Measurements from ENCODE around the gene METTL21A.
"Not testable (repeated sequence)": the region's sequence is repeated elsewhere in the genome, so short reads cannot be mapped to it uniquely, and the experiment has no call there.

Gene METTL21A

DNA sequence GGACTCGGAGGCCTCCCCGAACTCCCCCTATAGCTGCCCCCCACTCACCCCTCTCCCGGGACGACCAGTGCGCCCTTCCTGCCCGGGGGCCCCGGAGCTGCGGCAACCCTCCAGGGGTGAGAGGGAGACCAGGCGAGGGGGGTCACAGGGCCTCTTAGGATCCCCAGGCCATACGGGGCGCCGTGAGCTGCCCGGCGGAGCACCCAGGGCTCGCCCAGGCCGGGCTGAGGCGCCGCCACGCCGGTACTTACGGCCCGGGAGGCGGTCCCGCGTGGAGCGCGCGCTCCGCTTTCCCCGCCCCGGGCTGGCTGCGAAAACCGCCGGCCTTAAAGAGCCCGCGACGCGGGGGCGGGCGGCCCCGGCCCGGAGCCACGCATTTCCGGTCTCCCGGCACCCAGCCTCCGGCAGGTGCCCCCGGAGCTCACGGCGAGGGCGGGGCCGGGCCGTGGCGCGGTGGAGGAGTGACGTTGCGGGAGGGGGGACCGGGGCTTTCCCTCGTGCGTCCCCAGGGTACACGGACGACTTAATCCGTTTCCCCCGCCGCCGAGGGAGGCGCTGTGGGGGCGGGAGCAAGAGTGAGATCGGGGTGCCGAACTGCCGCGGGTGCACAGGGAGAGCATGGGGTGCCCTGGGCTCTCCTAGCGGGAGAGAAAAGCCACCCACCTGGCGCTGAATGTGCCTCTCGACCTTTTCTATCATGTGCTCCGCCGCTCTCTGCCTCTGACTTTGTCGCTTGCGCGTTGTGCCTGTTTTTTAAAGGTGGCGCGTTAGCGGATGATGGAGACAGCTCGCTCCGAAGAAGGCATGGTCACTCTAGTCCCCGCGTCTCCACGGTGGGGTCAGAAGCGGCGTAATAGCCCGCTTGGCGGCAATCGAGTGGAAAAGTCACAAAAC is at the start of gene METTL21A:
Gene METTL21A (minus strand): TSS at position 381 of the 894 bp plus-strand sequence. CDS start 1,019 bp downstream, outside the sequence.
- DNase-seq: peak; percentile 64

DNA sequence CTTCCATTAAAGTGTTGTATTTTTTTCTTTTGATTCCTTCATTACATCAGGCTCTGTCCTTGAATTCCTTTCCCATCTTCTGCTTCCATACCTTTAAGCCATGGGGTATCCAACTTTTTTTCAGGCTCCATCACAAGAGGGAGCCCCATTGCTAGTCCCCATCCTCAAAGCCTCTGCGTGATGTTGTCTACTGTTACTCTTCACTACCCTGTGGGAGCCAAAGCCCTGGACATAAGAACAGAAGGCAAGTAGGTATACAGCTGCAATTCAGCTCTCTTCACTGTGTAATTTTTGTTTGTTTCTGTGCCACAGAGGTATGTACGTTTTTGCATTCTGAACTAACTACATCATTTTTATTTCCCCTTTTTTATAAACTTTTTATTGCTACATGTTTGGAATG is 49.6 kb upstream of the METTL21A start:
- no peak for DNase-seq

DNA sequence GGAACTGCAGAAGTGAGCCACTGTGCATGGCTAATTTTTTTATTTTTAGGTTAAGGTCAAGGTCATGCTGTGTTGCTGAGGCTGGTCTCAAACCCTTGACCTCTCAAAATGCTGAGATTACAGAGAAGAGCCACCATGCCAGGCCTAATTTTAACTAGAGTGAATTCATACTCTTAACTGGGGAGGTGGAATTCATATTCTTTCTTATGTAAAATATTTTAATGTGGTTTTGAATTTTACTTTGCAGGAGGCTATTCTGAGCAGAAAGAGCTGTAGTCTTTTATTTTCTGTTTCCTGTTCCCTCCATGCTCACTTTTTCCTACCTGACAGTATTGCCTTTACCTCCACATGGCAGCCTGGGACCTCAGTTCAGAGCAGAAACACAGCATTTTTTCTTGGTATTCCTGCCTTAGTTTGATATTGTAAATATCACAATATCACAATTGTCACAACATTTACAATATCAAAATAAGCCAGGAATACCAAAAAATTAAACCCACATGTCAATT is 49.1 kb upstream of the METTL21A start:
- DNase-seq: no peak

DNA sequence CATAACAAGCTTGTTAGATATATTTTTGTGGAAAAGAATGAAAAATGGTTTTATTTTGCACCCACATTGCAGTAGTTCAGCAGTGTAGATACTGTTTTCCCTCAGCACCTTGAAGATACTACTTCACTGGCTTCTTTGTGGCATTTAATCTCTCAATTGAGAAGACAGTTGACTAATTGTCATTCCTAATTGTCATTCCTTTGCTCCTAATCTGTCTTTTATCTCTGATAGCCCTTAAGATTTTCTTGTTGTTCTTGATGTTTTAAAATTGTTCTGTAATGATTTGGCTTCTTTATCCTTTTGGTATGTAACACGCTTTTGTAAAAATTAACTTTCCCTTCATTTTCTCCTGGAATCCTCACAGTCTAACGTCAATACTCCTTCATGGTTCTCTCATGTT is 48.2 kb upstream of the METTL21A start:
- DNase-seq: no peak

DNA sequence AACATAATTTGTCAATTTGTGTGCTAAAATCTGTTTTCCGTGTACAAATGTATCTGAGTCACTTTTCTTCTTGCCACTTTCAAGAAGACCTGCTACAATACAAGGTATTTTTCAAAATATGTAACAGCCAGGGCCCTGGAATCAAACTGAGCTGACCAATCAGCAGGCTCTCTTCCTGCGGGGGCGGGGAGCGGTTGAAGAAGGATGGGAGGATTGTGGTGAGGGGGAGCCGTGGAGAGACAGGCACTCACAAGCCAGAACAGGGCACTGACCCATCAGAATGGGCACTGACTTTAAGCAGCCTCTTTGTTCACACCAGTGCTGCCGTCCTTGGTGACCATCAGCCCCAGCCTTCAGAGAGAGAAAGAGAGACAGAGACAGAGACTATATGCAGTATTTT is 45.7 kb upstream of the METTL21A start:
- no peak for DNase-seq

DNA sequence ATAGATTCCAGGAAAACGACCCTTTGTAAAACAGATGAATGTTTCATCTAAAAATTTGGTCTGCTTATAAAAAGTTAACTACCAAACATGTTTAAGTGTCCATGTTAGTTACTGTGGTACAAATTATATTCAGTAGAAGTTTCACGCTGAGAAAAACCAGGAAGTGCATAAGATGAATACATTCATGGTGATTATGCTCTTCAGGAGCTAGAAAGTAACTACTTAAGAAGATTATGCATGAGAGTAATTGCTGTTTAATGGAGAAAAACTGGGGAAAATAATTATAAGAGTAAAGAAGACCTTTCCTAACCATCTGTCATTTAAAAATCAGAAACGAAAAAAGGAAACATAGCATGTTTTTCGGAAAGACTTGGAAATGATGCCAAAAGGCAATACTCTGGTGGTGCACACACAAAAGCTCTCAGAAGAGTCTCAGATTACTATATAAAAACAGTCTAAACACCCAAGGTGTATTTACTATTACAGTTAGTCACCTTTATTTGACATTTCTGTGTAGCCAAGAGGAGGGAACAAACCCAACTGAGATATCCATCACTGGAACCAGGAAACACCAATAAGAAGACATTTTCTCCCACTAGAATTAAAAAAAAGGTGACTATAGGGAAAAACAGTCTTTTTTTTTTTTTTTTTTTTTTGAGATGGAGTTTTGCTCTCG is 38.8 kb upstream of the METTL21A start:
- DNase-seq: peak; percentile 65

DNA sequence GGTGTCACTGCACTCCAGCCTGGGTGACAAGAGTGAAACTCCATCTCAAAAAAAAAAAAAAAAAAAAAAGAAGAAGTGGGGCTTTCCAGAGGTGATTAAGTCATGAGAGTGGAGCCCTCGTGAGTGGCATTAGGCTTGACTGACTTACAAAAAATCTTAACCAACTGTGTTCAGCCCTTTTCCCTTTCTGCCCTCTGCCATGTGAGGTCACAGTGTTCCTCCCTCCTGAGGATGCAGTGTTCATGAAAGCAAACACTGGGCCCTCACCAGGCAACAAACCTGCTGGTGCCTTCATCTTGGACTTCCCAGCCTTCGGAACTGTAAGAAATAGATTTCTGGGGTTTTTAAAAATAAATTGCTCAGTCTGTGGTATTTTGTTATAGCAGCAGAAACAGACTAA is 37.0 kb upstream of the METTL21A start:
- no peak for DNase-seq

DNA sequence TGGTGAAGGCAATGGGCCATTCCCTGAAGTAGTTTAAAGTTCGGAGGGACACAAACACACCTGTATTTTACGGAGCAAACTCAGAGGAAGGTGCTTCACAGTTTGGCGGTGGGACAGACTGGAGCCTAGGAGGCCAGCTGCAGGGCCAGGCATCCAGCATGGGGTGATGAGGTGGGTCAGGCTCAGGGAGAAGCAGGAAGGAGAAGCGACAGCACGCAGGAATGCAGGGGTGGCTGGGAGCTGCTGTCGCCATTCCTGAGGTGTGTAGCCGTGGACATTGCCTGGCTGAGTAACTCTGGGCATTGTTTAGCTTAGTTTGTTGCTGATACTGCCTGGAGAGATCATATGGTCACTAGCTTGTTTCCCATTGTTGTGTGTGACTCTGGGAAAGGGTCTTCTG is 35.8 kb upstream of the METTL21A start:
- no peak for DNase-seq

DNA sequence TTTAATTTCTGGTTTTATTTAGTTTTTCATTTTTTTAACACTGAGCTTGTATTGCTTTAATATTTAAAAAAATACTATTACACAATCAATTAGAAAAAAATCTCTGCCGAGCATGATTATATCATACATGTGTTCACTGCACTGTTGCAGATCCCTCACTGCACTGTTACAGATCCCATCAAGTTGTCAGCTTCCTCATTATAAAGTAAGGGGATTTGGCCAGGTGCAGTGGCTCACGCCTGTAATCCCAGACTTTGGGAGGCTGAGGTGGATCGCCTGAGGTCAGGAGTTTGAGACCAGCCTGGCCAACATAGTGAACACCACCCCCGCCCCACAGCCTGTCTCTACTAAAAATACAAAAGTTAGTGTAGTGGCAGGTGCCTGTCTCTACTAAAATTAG is 33.0 kb upstream of the METTL21A start:
- DNase-seq: no peak

DNA sequence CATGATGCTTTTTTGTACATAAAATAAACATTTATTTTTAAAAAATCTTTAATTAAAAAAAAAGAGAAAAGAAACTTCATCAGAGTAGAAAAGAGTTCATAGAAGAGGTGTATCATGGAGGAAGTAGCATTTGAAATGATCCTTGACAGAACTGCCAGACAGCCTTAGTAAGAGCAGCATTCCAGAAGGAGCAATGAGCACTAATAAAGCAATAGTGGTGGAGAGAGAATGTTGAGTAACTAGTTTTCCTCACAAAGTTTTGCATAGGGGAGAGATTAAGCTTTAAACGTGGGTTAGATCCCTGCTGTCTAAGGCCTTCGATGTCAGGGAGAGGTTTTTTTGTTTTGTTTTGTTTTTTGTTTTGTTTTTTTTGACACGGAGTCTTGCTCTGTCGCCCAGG is 29.8 kb upstream of the METTL21A start:
- DNase-seq: no peak

DNA sequence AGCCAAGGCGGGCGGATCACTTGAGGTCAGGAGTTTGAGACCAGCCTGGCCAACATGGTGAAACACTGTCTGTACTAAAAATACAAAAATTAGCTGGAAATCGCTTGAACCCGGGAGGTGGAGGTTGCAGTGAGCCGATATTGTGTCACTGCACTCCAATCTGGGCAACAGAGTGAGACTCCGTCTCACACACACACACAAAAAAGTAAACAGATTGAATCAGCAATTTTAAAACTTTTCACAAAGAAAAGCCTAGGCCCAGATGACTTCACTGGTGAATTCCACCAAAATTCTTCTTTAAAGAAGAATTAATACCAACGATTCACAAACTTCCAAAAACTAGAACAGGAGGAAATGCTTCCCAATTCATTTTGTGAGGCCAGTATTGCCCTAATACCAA is 21.4 kb upstream of the METTL21A start:
- DNase-seq: not testable (repeated sequence)

DNA sequence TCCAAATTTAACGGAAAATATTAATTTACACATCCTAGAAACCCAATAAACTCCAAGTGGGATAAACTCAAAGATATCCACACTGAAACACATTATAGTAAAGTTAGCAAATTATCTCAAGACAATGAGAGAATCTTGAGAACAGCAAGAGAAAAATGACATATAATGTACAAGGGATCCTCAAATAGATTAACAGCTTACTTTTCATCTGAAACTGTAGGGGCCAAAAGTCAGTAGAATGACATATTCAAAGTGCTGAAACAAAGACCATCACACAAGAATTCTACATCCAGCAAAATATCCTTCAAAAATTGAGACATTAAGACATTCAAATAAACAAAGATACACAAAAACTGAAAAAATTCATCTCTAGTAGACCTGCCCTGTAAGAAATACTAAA is 18.7 kb upstream of the METTL21A start:
- no peak for DNase-seq

DNA sequence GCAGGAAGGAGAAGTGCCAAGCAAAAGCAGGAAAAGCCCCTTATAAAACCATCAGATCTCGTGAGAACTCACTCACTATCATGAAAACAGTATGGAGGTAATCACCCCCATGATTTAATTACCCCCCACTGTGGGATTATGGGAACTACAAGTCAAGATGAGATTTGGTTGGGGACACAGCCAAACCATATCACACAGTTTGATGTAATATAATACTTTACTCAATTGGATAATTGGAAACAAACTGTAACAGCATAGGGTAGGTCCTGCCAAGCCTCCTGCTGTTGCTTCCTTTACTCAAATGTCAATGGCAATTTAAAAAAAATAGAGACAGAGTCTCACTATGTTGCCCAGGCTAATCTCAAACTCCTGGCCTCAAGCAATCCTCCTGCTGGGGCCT is 15.5 kb upstream of the METTL21A start:
- DNase-seq: no peak

DNA sequence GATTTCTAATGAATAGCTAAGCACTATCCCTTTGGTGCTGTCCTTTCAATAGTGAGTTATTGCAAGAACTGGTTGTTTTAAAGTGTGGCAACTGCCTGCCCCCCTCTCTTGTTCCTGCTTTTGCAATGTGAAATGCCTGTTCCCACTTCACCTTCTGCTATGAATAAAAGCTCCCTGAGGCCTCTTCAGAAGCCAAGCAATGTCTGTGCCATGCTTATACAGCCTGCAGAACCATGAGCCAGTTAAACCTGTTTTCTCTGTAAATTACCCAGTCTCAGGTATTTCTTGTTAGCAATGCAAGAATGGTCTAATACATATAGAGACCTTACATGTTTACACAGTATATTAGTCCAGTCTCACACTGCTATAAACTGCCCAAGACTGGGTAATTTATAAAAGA is 15.0 kb upstream of the METTL21A start:
- no peak for DNase-seq

DNA sequence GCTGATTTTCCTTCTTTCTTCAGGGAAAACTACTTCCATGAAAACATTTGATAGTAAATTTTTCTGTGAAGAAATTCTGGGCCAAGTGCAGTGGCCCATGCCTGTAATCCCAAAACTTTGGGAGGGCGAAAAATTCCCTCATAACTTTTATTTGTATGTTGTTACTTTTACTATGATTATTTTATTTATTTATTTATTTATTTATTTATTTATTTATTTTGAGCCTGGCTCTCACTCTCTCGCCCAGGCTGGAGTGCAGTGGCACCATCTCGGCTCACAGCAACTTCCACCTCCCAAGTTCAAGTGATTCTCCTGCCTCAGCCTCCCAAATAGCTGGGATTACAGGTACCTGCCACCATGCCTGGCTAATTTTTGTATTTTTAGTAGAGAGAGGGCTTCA is 14.1 kb upstream of the METTL21A start:
- not testable (repeated sequence) for DNase-seq

DNA sequence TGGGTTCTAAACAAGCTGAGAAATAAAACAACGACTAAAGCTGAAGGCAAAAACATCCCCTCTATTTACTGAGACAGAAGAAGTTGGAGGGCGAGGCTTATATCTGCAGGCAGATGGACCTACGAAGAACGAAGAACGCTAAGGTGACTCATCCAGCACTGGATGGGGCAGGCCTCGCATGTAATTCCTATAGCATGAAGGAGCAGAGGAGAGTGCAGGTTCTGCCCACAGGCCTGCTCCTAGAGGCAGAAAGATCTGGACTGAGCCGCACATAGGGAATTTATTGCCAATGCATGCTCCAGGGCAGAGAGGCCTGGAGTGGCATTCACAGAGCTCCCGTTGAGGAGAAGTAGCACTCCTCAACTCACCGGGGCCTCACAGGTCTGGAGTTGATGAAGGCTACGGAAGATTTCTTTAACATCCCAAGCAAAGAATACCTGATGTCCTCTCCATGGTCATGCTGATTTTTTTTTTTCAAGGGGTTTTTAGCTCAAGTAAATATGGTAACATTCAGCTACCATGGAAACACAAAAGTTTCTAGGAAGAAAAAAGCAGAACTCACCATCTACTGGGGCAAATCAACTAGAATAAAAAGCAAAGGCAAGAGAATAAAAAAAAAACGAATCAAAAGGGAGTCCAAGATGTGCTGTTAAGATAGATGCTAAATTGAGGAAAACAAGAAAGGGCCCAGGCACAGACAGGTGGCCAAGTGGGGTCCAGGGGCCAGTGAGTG is 10.4 kb upstream of the METTL21A start:
- no peak for DNase-seq

DNA sequence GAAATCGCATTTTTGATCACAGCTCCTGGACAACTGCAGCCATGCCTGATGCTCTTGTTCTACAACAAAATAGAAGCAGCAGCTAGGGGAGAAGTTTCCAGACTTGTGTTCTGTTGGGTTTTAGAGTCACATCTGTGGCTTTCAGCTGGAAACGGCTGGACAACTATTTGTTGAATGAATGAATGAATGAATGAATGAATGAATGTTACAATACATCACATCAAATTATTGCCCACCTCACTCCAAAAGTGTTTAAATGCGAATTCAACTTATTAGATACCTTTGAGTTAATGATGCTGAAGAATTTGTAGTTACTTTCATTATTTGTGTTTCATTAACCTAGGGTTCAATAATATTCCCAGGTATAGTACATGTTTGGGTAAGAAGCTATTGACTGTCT is 8.5 kb upstream of the METTL21A start:
- DNase-seq: no peak

DNA sequence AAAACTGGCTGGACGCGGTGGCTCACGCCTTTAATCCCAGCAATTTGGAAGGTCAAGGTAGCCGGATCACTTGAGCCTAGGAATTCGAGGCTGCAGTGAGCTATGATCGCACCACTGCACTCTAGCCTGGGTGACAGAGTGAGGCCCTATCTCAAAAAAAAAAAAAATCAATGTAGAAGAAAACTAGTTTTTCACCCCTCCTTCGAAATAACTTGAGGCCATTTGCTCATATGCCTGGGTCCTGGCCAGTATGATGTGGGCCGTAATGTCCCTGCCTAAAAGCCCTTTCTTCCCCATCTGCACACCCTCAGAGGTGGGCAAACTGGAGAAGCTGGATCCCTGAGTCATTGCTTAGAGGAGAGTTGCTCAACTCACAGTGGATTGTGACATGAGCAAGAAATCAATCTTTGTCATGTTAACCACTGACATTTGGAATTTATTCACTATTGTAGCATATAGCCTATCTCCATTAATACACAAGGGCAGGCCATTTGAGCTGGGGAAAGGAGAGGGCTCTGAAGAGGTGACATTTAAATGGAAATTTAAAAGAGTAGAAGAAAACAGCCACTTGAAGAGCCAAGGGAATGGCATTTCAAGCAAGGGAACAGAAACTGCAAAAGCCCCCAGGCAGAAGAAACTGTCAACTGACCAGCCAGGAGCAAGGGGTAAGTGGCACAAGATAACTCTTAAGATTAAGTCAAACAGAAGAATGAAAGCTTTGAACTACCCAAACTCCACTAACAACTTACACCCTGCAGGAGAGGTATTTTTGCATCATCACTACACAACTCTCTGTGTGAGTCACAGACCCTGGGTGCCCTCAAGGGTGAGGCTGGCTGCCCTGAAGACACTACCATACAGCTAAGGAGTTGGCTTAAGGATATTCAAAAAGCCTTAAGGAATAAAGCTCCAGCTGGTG is 7.6 kb upstream of the METTL21A start:
- DNase-seq: no peak

DNA sequence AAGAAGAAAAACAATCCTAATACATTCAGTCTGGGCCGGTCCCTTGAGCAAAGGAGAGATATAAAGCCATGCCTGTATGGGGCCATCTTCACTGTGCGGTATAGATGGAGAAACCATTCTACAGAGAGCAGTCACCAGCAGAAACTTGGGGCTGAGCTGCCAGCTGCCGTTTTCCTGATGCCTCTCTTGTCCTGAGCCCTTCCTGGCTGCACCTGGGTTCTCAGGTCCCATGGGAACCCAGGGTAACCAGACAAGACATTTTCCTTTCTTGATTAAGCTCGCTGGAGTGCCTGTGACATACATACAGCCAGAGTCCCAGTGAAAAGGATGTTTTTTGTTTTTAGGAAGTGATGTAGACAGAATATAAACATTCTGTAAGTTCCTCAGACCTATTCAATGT is 5.3 kb upstream of the METTL21A start:
- DNase-seq: peak; percentile 15

DNA sequence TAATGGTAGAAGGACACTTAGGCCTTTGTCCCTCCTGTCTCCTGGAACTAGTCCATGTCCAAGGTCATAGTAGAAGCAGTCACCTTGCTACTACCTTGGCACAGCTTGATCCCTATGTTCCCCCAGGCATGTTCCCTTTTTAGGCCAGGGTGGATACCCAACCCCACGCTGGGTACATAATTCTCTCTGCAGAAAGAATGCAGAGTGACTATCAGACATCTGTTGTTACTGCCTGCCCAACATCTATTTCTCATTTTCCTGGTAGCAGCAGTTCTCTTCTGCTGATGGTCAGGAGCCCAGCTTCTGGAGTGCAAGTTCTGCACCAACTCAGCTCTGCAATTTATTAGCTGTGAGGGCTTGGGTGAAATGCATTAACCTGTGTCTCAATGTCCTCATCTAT is 4.4 kb upstream of the METTL21A start:
- no peak for DNase-seq

DNA sequence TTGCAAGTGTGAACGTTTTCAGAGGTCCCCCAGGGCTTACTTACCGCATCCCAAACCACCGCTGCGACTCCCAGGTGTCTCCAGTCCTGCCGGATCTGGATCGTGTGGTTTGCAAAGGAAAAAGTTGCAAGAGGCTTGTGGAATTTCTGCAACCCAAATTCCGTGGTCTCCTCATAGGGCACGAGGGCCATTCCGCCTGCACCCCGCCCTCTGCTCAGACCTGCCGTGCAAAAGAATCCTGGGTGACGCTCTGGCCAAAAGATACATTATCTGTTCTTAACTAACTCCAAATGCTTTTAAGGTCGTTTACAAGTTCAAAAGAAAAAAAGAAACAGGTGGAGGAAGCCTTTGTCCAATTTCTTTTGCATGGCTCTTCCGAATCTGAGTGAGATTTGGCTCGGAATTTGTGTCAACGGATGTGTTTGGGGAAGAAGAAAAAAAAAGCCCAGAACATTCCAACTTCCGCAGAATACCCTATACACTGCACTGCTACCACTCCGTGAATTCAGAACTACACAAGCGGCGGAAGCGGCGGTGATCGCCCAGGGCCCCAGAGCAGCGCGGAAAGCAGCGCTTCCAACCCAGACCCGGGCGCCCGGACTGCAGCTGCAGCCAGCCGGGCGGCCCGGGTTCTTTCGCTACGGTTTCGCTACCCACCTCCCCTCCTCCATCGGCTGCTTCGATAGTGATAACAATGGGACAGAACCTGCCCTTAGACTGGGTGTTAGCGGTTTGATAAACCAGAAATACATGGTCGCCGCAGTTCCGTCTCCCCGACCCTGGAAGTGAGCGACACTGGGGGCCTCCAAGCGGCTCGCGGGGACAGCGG is 795 bp downstream of the METTL21A start:
- no peak for DNase-seq

All from NCI-H1436 treated with DMSO at 0.1 percent for 48 hours (cell line).